ENCODE data around the gene MSL1.

The MSL1 gene
- 115 to 193 (median 164) reads per million in 3 donors for total RNA-seq

GRCh38 chr17:40121181-40122135 lies at the start of gene MSL1:
Gene MSL1, plus strand, starts transcription at chr17:40121971. Its CDS starts 642 bp downstream, at chr17:40122613.
- peak within 1 kb of the TSS; percentile 92 for H3K4me3 ChIP-seq (ENCODE audit: insufficient read depth, low read depth, low read length, poor library complexity, severe bottlenecking)
- H3K4me1 ChIP-seq (ENCODE audit: control insufficient read depth, insufficient read depth, low read length, poor library complexity, severe bottlenecking), result peaks cover 11% of the 10 kb centered on the region
- H3K27me3 ChIP-seq (replicated peaks; ENCODE audit: control insufficient read depth, insufficient read depth, low read length, poor library complexity, severe bottlenecking), result no peaks in the 10 kb centered on the region
- H3K36me3 ChIP-seq (ENCODE audit: control insufficient read depth, insufficient read depth, low read length), result peaks cover 7% of the 10 kb centered on the region
- no peaks in the 10 kb centered on the region for H3K9me3 ChIP-seq (ENCODE audit: control insufficient read depth, low read length)
- H3K27ac ChIP-seq (ENCODE audit: insufficient read depth, low read length, poor library complexity, severe bottlenecking), result peak within 1 kb of the TSS; percentile 80
- peak; percentile 79 to 82 (median 80) for DNase-seq

- no peak overlapping the region for H3K4me3 ChIP-seq (ENCODE audit: insufficient read depth, low read depth, low read length, poor library complexity, severe bottlenecking)
- no peaks in the 10 kb centered on the region for H3K27me3 ChIP-seq (replicated peaks; ENCODE audit: control insufficient read depth, insufficient read depth, low read length, poor library complexity, severe bottlenecking)
- DNase-seq, result no peak
- H3K36me3 ChIP-seq (ENCODE audit: control insufficient read depth, insufficient read depth, low read length), result peaks cover 21% of the 10 kb centered on the region
- no peaks in the 10 kb centered on the region for H3K9me3 ChIP-seq (ENCODE audit: control insufficient read depth, low read length)
- H3K27ac ChIP-seq (ENCODE audit: insufficient read depth, low read length, poor library complexity, severe bottlenecking), result peak overlapping the region; percentile 21
- peaks cover 60% of the 10 kb centered on the region for H3K4me1 ChIP-seq (ENCODE audit: control insufficient read depth, insufficient read depth, low read length, poor library complexity, severe bottlenecking)
These were observed 49.6 kb upstream of the MSL1 start for GRCh38 chr17:40072040-40072734.

- no peaks in the 10 kb centered on the region for H3K9me3 ChIP-seq (ENCODE audit: control insufficient read depth, low read length)
- no peak for DNase-seq
- no peaks in the 10 kb centered on the region for H3K27me3 ChIP-seq (replicated peaks; ENCODE audit: control insufficient read depth, insufficient read depth, low read length, poor library complexity, severe bottlenecking)
- peak overlapping the region; percentile 13 for H3K27ac ChIP-seq (ENCODE audit: insufficient read depth, low read length, poor library complexity, severe bottlenecking)
- peaks cover 55% of the 10 kb centered on the region for H3K4me1 ChIP-seq (ENCODE audit: control insufficient read depth, insufficient read depth, low read length, poor library complexity, severe bottlenecking)
- H3K36me3 ChIP-seq (ENCODE audit: control insufficient read depth, insufficient read depth, low read length), result peaks cover 21% of the 10 kb centered on the region
- no peak overlapping the region for H3K4me3 ChIP-seq (ENCODE audit: insufficient read depth, low read depth, low read length, poor library complexity, severe bottlenecking)
These were observed 48.9 kb upstream of the MSL1 start for GRCh38 chr17:40072735-40073346.

- Histone ChIP-seq H3K27ac (ENCODE audit: insufficient read depth, low read length, poor library complexity, severe bottlenecking) (no peak overlapping the region), H3K27me3 (replicated peaks; ENCODE audit: control insufficient read depth, insufficient read depth, low read length, poor library complexity, severe bottlenecking) (no peaks in the 10 kb centered on the region), H3K4me3 (ENCODE audit: insufficient read depth, low read depth, low read length, poor library complexity, severe bottlenecking) (no peak overlapping the region), H3K9me3 (ENCODE audit: control insufficient read depth, low read length) (no peaks in the 10 kb centered on the region), H3K36me3 (ENCODE audit: control insufficient read depth, insufficient read depth, low read length) (peaks cover 21% of the 10 kb centered on the region), H3K4me1 (ENCODE audit: control insufficient read depth, insufficient read depth, low read length, poor library complexity, severe bottlenecking) (peaks cover 47% of the 10 kb centered on the region)
- no peak for DNase-seq
These were observed 48.2 kb upstream of the MSL1 start for GRCh38 chr17:40073454-40074174.

- Histone ChIP-seq H3K27me3 (replicated peaks; ENCODE audit: control insufficient read depth, insufficient read depth, low read length, poor library complexity, severe bottlenecking) (no peaks in the 10 kb centered on the region), H3K9me3 (ENCODE audit: control insufficient read depth, low read length) (no peaks in the 10 kb centered on the region), H3K4me1 (ENCODE audit: control insufficient read depth, insufficient read depth, low read length, poor library complexity, severe bottlenecking) (peaks cover 42% of the 10 kb centered on the region), H3K27ac (ENCODE audit: insufficient read depth, low read length, poor library complexity, severe bottlenecking) (no peak overlapping the region), H3K4me3 (ENCODE audit: insufficient read depth, low read depth, low read length, poor library complexity, severe bottlenecking) (no peak overlapping the region), H3K36me3 (ENCODE audit: control insufficient read depth, insufficient read depth, low read length) (peaks cover 21% of the 10 kb centered on the region)
- DNase-seq, result no peak
These were observed 47.6 kb upstream of the MSL1 start for GRCh38 chr17:40074175-40074512.

GRCh38 chr17:40074871-40075200 lies 46.9 kb upstream of the MSL1 start:
- Histone ChIP-seq H3K4me1 (ENCODE audit: control insufficient read depth, insufficient read depth, low read length, poor library complexity, severe bottlenecking) (peaks cover 35% of the 10 kb centered on the region), H3K9me3 (ENCODE audit: control insufficient read depth, low read length) (no peaks in the 10 kb centered on the region), H3K27ac (ENCODE audit: insufficient read depth, low read length, poor library complexity, severe bottlenecking) (no peak overlapping the region), H3K4me3 (ENCODE audit: insufficient read depth, low read depth, low read length, poor library complexity, severe bottlenecking) (no peak overlapping the region), H3K36me3 (ENCODE audit: control insufficient read depth, insufficient read depth, low read length) (peaks cover 21% of the 10 kb centered on the region), H3K27me3 (replicated peaks; ENCODE audit: control insufficient read depth, insufficient read depth, low read length, poor library complexity, severe bottlenecking) (no peaks in the 10 kb centered on the region)
- no peak for DNase-seq

- Histone ChIP-seq H3K36me3 (ENCODE audit: control insufficient read depth, insufficient read depth, low read length) (peaks cover 21% of the 10 kb centered on the region), H3K27ac (ENCODE audit: insufficient read depth, low read length, poor library complexity, severe bottlenecking) (no peak overlapping the region), H3K27me3 (replicated peaks; ENCODE audit: control insufficient read depth, insufficient read depth, low read length, poor library complexity, severe bottlenecking) (no peaks in the 10 kb centered on the region), H3K9me3 (ENCODE audit: control insufficient read depth, low read length) (no peaks in the 10 kb centered on the region), H3K4me1 (ENCODE audit: control insufficient read depth, insufficient read depth, low read length, poor library complexity, severe bottlenecking) (peaks cover 29% of the 10 kb centered on the region), H3K4me3 (ENCODE audit: insufficient read depth, low read depth, low read length, poor library complexity, severe bottlenecking) (no peak overlapping the region)
- DNase-seq, result peak in 2 of 3 donors; percentile 47 to 53
These were observed 46.4 kb upstream of the MSL1 start for GRCh38 chr17:40075201-40075941.

- DNase-seq, result no peak
- Histone ChIP-seq H3K27me3 (replicated peaks; ENCODE audit: control insufficient read depth, insufficient read depth, low read length, poor library complexity, severe bottlenecking) (no peaks in the 10 kb centered on the region), H3K27ac (ENCODE audit: insufficient read depth, low read length, poor library complexity, severe bottlenecking) (no peak overlapping the region), H3K4me3 (ENCODE audit: insufficient read depth, low read depth, low read length, poor library complexity, severe bottlenecking) (no peak overlapping the region), H3K4me1 (ENCODE audit: control insufficient read depth, insufficient read depth, low read length, poor library complexity, severe bottlenecking) (peaks cover 23% of the 10 kb centered on the region), H3K9me3 (ENCODE audit: control insufficient read depth, low read length) (no peaks in the 10 kb centered on the region), H3K36me3 (ENCODE audit: control insufficient read depth, insufficient read depth, low read length) (peaks cover 23% of the 10 kb centered on the region)
These were observed 45.8 kb upstream of the MSL1 start for GRCh38 chr17:40075942-40076498.

GRCh38 chr17:40076591-40076990 lies 45.2 kb upstream of the MSL1 start:
- H3K4me3 ChIP-seq (ENCODE audit: insufficient read depth, low read depth, low read length, poor library complexity, severe bottlenecking), result no peak overlapping the region
- H3K9me3 ChIP-seq (ENCODE audit: control insufficient read depth, low read length), result no peaks in the 10 kb centered on the region
- DNase-seq, result no peak
- peaks cover 26% of the 10 kb centered on the region for H3K36me3 ChIP-seq (ENCODE audit: control insufficient read depth, insufficient read depth, low read length)
- no peaks in the 10 kb centered on the region for H3K27me3 ChIP-seq (replicated peaks; ENCODE audit: control insufficient read depth, insufficient read depth, low read length, poor library complexity, severe bottlenecking)
- no peak overlapping the region for H3K27ac ChIP-seq (ENCODE audit: insufficient read depth, low read length, poor library complexity, severe bottlenecking)
- peaks cover 18% of the 10 kb centered on the region for H3K4me1 ChIP-seq (ENCODE audit: control insufficient read depth, insufficient read depth, low read length, poor library complexity, severe bottlenecking)
